CD14-positive monocyte (primary cell): Measurements from ENCODE around the gene CMC4. TPM values are rescaled to one million over a fixed set of nuclear protein-coding genes. Genes with fewer than 3 reads are reported as not detected.
A peak's percentile ranks its signal among the peaks of the same experiment; 100 is the strongest.

ENCODE experiments used
- DNase-seq, 3 donors: peaks; one replicate each; pipeline ENCODE4 v3.0.0-alpha.2; 2011 to 2022
- H2AFZ ChIP-seq: 2 replicates; pipeline ENCODE4 v1.6.0; 2012; ENCODE audit warnings: mild to moderate bottlenecking, low read depth, low read length, inconsistent platforms; ENCODE audit not compliant: insufficient read depth, poor library complexity, severe bottlenecking
- H3K27ac ChIP-seq, 2 donors: 1 replicate in 1 of 2; 2 replicates in 1 of 2; pipeline ENCODE4 v1.5.1; 2012 to 2013; ENCODE audit warnings: low read length in 2 of 2, control low read depth in 1 of 2, inconsistent platforms in 1 of 2, low read depth in 1 of 2, mild to moderate bottlenecking in 1 of 2
- H3K27me3 ChIP-seq, 2 donors: one replicate each; pipeline versions ENCODE4 v1.6.0 to v1.6.1; 2011 to 2013; ENCODE audit warnings: low read length in 2 of 2; ENCODE audit not compliant: control insufficient read depth in 2 of 2, insufficient read depth in 2 of 2
- H3K36me3 ChIP-seq, 2 donors: replicated peaks in 1 of 2; 1 replicate in 1 of 2; 2 replicates in 1 of 2; pipeline versions ENCODE4 v1.5.1 to v1.6.1; 2012 to 2013; ENCODE audit warnings: low read length in 2 of 2, control low read depth in 1 of 2, inconsistent platforms in 1 of 2, mild to moderate bottlenecking in 1 of 2; ENCODE audit not compliant: insufficient read depth in 2 of 2, control insufficient read depth in 1 of 2
- H3K4me1 ChIP-seq, 2 donors: 1 replicate in 1 of 2; 2 replicates in 1 of 2; pipeline versions ENCODE4 v1.5.1 to v1.6.1; 2012 to 2013; ENCODE audit warnings: low read length in 2 of 2, control low read depth in 1 of 2, inconsistent platforms in 1 of 2, mild to moderate bottlenecking in 1 of 2, moderate library complexity in 1 of 2; ENCODE audit not compliant: insufficient read depth in 2 of 2, control insufficient read depth in 1 of 2
- H3K4me2 ChIP-seq: replicated peaks from 2 replicates; pipeline ENCODE3; 2012; ENCODE audit warnings: low read length, moderate library complexity, mild to moderate bottlenecking; ENCODE audit not compliant: poor library complexity, severe bottlenecking; ENCODE audit errors: extremely low read depth
- H3K4me3 ChIP-seq, 3 experiments: fragments of 200-600 bp in 1 of 3; sonication (generic) in 1 of 3; replicated peaks in 1 of 3; 1 replicate in 2 of 3; 2 replicates in 1 of 3; pipeline ENCODE4 v1.5.1; 2011 to 2013; ENCODE audit warnings: low read length in 3 of 3, mild to moderate bottlenecking in 3 of 3, control low read depth in 2 of 3, low read depth in 2 of 3, inconsistent platforms in 1 of 3, moderate library complexity in 1 of 3
- H3K79me2 ChIP-seq: 2 replicates; pipeline ENCODE4 v1.6.0; 2012; ENCODE audit warnings: mild to moderate bottlenecking, control low read depth, inconsistent platforms, low read length, moderate library complexity; ENCODE audit not compliant: insufficient read depth
- H3K9ac ChIP-seq: 2 replicates; pipeline ENCODE4 v1.6.0; 2017; ENCODE audit warnings: low read length, mild to moderate bottlenecking; ENCODE audit not compliant: insufficient read depth, poor library complexity, severe bottlenecking
- H3K9me3 ChIP-seq, 2 donors: replicated peaks in 1 of 2; 1 replicate in 1 of 2; 2 replicates in 1 of 2; pipeline versions ENCODE4 v1.5.1 to v1.6.1; 2012 to 2013; ENCODE audit warnings: low read length in 2 of 2, control low read depth in 1 of 2; ENCODE audit not compliant: control insufficient read depth in 1 of 2, insufficient read depth in 1 of 2
- H4K20me1 ChIP-seq: 2 replicates; pipeline ENCODE4 v1.6.0; 2012; ENCODE audit warnings: mild to moderate bottlenecking, low read length, control low read depth, moderate library complexity; ENCODE audit not compliant: insufficient read depth
- H3K27ac Mint-ChIP-seq, 7 donors: one replicate each; pipeline ENCODE4 v1.8.0; 2020; ENCODE audit warnings: mild to moderate bottlenecking in 7 of 7, mixed read lengths in 7 of 7, moderate library complexity in 6 of 7, inconsistent platforms in 2 of 7
- H3K27me3 Mint-ChIP-seq, 3 donors: one replicate each; pipeline ENCODE4 v1.8.0; 2021 to 2022; ENCODE audit warnings: low read depth in 3 of 3, mild to moderate bottlenecking in 3 of 3, mixed read lengths in 3 of 3, moderate library complexity in 3 of 3, inconsistent platforms in 1 of 3
- H3K36me3 Mint-ChIP-seq, 2 donors: one replicate each; pipeline ENCODE4 v1.8.0; 2020; ENCODE audit warnings: mixed read lengths in 2 of 2, inconsistent platforms in 1 of 2, mild to moderate bottlenecking in 1 of 2
- H3K4me1 Mint-ChIP-seq: one replicate; pipeline ENCODE4 v1.8.0; 2020; ENCODE audit warnings: mild to moderate bottlenecking, mixed read lengths
- H3K4me3 Mint-ChIP-seq, 2 donors: one replicate each; pipeline ENCODE4 v1.8.0; 2020; ENCODE audit warnings: mild to moderate bottlenecking in 2 of 2, mixed read lengths in 2 of 2, moderate library complexity in 1 of 2
- H3K9me3 Mint-ChIP-seq, 7 donors: one replicate each; pipeline ENCODE4 v1.8.0; 2020 to 2022; ENCODE audit warnings: mixed read lengths in 7 of 7, mild to moderate bottlenecking in 6 of 7, moderate library complexity in 6 of 7, inconsistent platforms in 2 of 7
- CTCF ChIP-seq: fragments of 200-600 bp; IDR thresholded peaks from one replicate; pipeline ENCODE4 v1.8.0; 2022; ENCODE audit warnings: antibody characterized with exemption, mild to moderate bottlenecking
- WGBS: methylation state at CpG from one replicate; pipeline ENCODE4 v1.1.5; 2013; ENCODE audit warnings: missing lambda C conversion rate; ENCODE audit not compliant: insufficient coverage; 5-methylcytosine and 5-hydroxymethylcytosine counted together
- intact Hi-C, 2 donors: fragments of 100-400 bp; cut with micrococcal nuclease; formaldehyde crosslinking; loops; one replicate each; pipeline versions ENCODE4 v1.15.0 to v1.15.1; 2023
- polyA plus RNA-seq, 3 donors: library from polyadenylated mRNA; depleted of rRNA in 1 of 3; unstranded in 2 of 3; stranded (reverse) in 1 of 3; fragments of 300-500 nt in 2 of 3; fragments of >200 nt in 1 of 3; fragmentation: Illumina TruSeq in 2 of 3; gene quantifications; 1 replicate in 2 of 3; 2 replicates in 1 of 3; pipeline ENCODE4 v1.2.3, GENCODE V29; 2012 to 2021

Gene CMC4
- polyA plus RNA-seq, 3 donors, result 6.4 to 11.1 (median 10.1) TPM

GRCh38 chrX:155054255-155054654, 16.7 kb downstream of the CMC4 start:
- H3K27ac ChIP-seq, result no peak overlapping the region
- no peak overlapping the region for H3K4me2 ChIP-seq
- H3K79me2 ChIP-seq, result no peaks in the 10 kb centered on the region
- no peaks in the 10 kb centered on the region for H3K9me3 ChIP-seq
- H3K27me3 Mint-ChIP-seq, result no peaks in the 10 kb centered on the region
- intact Hi-C loops, result loop anchor here in 1 of 2 donors (10.0 kb wide), 1 partner anchor 69 kb away; no protein-coding TSS in a partner anchor
- no CpG with 5 or more reads among the region's 4 CpGs for WGBS
- no peak overlapping the region for H3K4me3 Mint-ChIP-seq
- no peak for DNase-seq
- H3K36me3 ChIP-seq, result peaks cover 24 to 35% of the 10 kb centered on the region in 2 donors
- H2AFZ ChIP-seq, result no peak overlapping the region
- H4K20me1 ChIP-seq, result no peaks in the 10 kb centered on the region
- no peak overlapping the region for H3K27ac Mint-ChIP-seq
- TF ChIP-seq CTCF, result no peak
- peaks cover 10% of the 10 kb centered on the region for H3K4me1 Mint-ChIP-seq
- no peaks in the 10 kb centered on the region for H3K27me3 ChIP-seq
- peaks cover 33 to 37% of the 10 kb centered on the region in 2 donors for H3K36me3 Mint-ChIP-seq
- H3K4me1 ChIP-seq, result peaks cover 6% of the 10 kb centered on the region in 2 donors
- H3K9me3 Mint-ChIP-seq, result no peaks in the 10 kb centered on the region
- H3K4me3 ChIP-seq, result no peak overlapping the region
- H3K9ac ChIP-seq, result no peak overlapping the region

- peaks cover 24 to 35% of the 10 kb centered on the region in 2 donors for H3K36me3 ChIP-seq
- TF ChIP-seq CTCF, result no peak
- H3K36me3 Mint-ChIP-seq, result peaks cover 36 to 37% of the 10 kb centered on the region in 2 donors
- 93% methylated on average over 3 of the region's 3 CpGs for WGBS
- no peaks in the 10 kb centered on the region for H4K20me1 ChIP-seq
- DNase-seq, result no peak
- H2AFZ ChIP-seq, result no peak overlapping the region
- peaks cover 10% of the 10 kb centered on the region for H3K4me1 Mint-ChIP-seq
- H3K4me2 ChIP-seq, result no peak overlapping the region
- no peak overlapping the region for H3K9ac ChIP-seq
- H3K27me3 Mint-ChIP-seq, result no peaks in the 10 kb centered on the region
- H3K9me3 Mint-ChIP-seq, result no peaks in the 10 kb centered on the region
- H3K27ac Mint-ChIP-seq, result peak overlapping the region in 2 of 7 donors; percentile 30 to 58
- no peak overlapping the region for H3K4me3 Mint-ChIP-seq
- H3K27ac ChIP-seq, result no peak overlapping the region
- intact Hi-C loops, result loop anchor here in 1 of 2 donors (10.0 kb wide), 1 partner anchor 69 kb away; no protein-coding TSS in a partner anchor
- H3K27me3 ChIP-seq, result no peaks in the 10 kb centered on the region
- no peak overlapping the region for H3K4me3 ChIP-seq
- H3K9me3 ChIP-seq, result no peaks in the 10 kb centered on the region
- H3K79me2 ChIP-seq, result no peaks in the 10 kb centered on the region
- peaks cover 6% of the 10 kb centered on the region in 2 donors for H3K4me1 ChIP-seq
Measured at GRCh38 chrX:155053656-155054055, 17.3 kb downstream of the CMC4 start.
